HEK293 (cell line): Measurements from ENCODE around the gene HSPB2.

Experiments
- KLF1 ChIP-seq: fragments of 450-650 bp; formaldehyde crosslinking; IDR thresholded peaks from 2 replicates; pipeline ENCODE4 v1.5.1; 2016; ENCODE audit warnings: missing biosample characterization, missing genetic modification characterization
- KLF9 ChIP-seq: fragments of 450-650 bp; formaldehyde crosslinking; IDR thresholded peaks from 2 replicates; pipeline ENCODE4 v1.5.1; 2016; ENCODE audit warnings: missing biosample characterization, missing genetic modification characterization, low read depth
- SCRT2 ChIP-seq: fragments of 450-650 bp; formaldehyde crosslinking; IDR thresholded peaks from 2 replicates; pipeline ENCODE4 v1.5.1; 2016; ENCODE audit warnings: missing biosample characterization, missing genetic modification characterization
- SP7 ChIP-seq: fragments of 450-650 bp; formaldehyde crosslinking; IDR thresholded peaks from 2 replicates; pipeline ENCODE4 v1.5.1; 2016; ENCODE audit warnings: missing biosample characterization, missing genetic modification characterization
- ZBTB20 ChIP-seq: fragments of 450-650 bp; formaldehyde crosslinking; IDR thresholded peaks from 2 replicates; pipeline ENCODE4 v1.5.1; 2016; ENCODE audit warnings: missing biosample characterization, missing genetic modification characterization
- ZBTB26 ChIP-seq: fragments of 450-650 bp; formaldehyde crosslinking; optimal IDR thresholded peaks from 2 replicates; pipeline ENCODE3; 2016; ENCODE audit warnings: missing biosample characterization, mild to moderate bottlenecking, missing genetic modification characterization
- ZBTB44 ChIP-seq: fragments of 450-650 bp; IDR thresholded peaks from 2 replicates; pipeline ENCODE4 v1.5.1; 2018; ENCODE audit warnings: missing biosample characterization, mild to moderate bottlenecking, missing genetic modification characterization
- ZBTB48 ChIP-seq: fragments of 450-650 bp; formaldehyde crosslinking; IDR thresholded peaks from 2 replicates; pipeline ENCODE4 v1.5.1; 2016; ENCODE audit warnings: missing biosample characterization, missing genetic modification characterization
- ZBTB49 ChIP-seq: fragments of 450-650 bp; formaldehyde crosslinking; IDR thresholded peaks from 2 replicates; pipeline ENCODE4 v1.5.1; 2016; ENCODE audit warnings: missing biosample characterization, missing genetic modification characterization, low read depth
- ZFP69B ChIP-seq: fragments of 450-650 bp; formaldehyde crosslinking; IDR thresholded peaks from 2 replicates; pipeline ENCODE4 v1.5.1; 2016; ENCODE audit warnings: missing biosample characterization, missing genetic modification characterization
- ZNF114 ChIP-seq: fragments of 450-650 bp; formaldehyde crosslinking; IDR thresholded peaks from 2 replicates; pipeline ENCODE4 v1.5.0; 2017; ENCODE audit warnings: missing biosample characterization, missing genetic modification characterization
- ZNF16 ChIP-seq: fragments of 450-650 bp; formaldehyde crosslinking; IDR thresholded peaks from 2 replicates; pipeline ENCODE4 v1.5.1; 2016; ENCODE audit warnings: low read depth, missing biosample characterization, missing genetic modification characterization
- ZNF211 ChIP-seq: fragments of 450-650 bp; formaldehyde crosslinking; IDR thresholded peaks from 2 replicates; pipeline ENCODE4 v1.5.1; 2016; ENCODE audit warnings: low read depth, missing biosample characterization, missing genetic modification characterization
- ZNF223 ChIP-seq: fragments of 450-650 bp; formaldehyde crosslinking; IDR thresholded peaks from 2 replicates; pipeline ENCODE4 v1.5.1; 2016; ENCODE audit warnings: missing biosample characterization, missing genetic modification characterization
- ZNF37A ChIP-seq: fragments of 450-650 bp; IDR thresholded peaks from 2 replicates; pipeline ENCODE4 v1.5.1; 2018; ENCODE audit warnings: missing biosample characterization, missing genetic modification characterization
- ZNF394 ChIP-seq: fragments of 450-650 bp; formaldehyde crosslinking; IDR thresholded peaks from 2 replicates; pipeline ENCODE4 v1.5.1; 2016; ENCODE audit warnings: missing biosample characterization, missing genetic modification characterization, mild to moderate bottlenecking, moderate library complexity, borderline replicate concordance
- ZNF398 ChIP-seq: fragments of 450-650 bp; formaldehyde crosslinking; IDR thresholded peaks from 2 replicates; pipeline ENCODE4 v1.5.1; 2017; ENCODE audit warnings: missing biosample characterization, missing genetic modification characterization
- ZNF423 ChIP-seq: fragments of 450-650 bp; formaldehyde crosslinking; IDR thresholded peaks from 2 replicates; pipeline ENCODE4 v1.5.1; 2016; ENCODE audit warnings: missing biosample characterization, missing genetic modification characterization
- ZNF510 ChIP-seq: fragments of 450-650 bp; formaldehyde crosslinking; IDR thresholded peaks from 2 replicates; pipeline ENCODE4 v1.5.1; 2018; ENCODE audit warnings: mild to moderate bottlenecking, missing genetic modification characterization, missing biosample characterization; ENCODE audit not compliant: insufficient replicate concordance
- ZNF585B ChIP-seq: fragments of 450-650 bp; formaldehyde crosslinking; IDR thresholded peaks from 2 replicates; pipeline ENCODE4 v1.5.1; 2016; ENCODE audit warnings: missing biosample characterization, missing genetic modification characterization
- ZNF623 ChIP-seq: fragments of 450-650 bp; formaldehyde crosslinking; IDR thresholded peaks from 2 replicates; pipeline ENCODE4 v1.5.1; 2016; ENCODE audit warnings: missing biosample characterization, missing genetic modification characterization
- ZNF664 ChIP-seq: fragments of 450-650 bp; formaldehyde crosslinking; IDR thresholded peaks from 2 replicates; pipeline ENCODE4 v1.5.1; 2016; ENCODE audit warnings: missing biosample characterization, missing genetic modification characterization
- ZSCAN30 ChIP-seq: fragments of 450-650 bp; IDR thresholded peaks from 2 replicates; pipeline ENCODE4 v1.5.1; 2018; ENCODE audit warnings: missing biosample characterization, mild to moderate bottlenecking, missing genetic modification characterization, moderate library complexity
- TF ChIP-seq, protein P1 (sequence below): fragments of 450-650 bp; formaldehyde crosslinking; IDR thresholded peaks from 2 replicates; pipeline ENCODE4 v1.5.1; 2016; ENCODE audit warnings: missing biosample characterization, missing genetic modification characterization
- TF ChIP-seq, protein P2 (sequence below): fragments of 450-650 bp; IDR thresholded peaks from 2 replicates; pipeline ENCODE4 v1.5.1; 2018; ENCODE audit warnings: missing biosample characterization, missing genetic modification characterization
- TF ChIP-seq, protein P3 (sequence below): fragments of 450-650 bp; formaldehyde crosslinking; IDR thresholded peaks from 2 replicates; pipeline ENCODE4 v1.5.1; 2016; ENCODE audit warnings: missing biosample characterization, missing genetic modification characterization, borderline replicate concordance

Gene HSPB2

DNA sequence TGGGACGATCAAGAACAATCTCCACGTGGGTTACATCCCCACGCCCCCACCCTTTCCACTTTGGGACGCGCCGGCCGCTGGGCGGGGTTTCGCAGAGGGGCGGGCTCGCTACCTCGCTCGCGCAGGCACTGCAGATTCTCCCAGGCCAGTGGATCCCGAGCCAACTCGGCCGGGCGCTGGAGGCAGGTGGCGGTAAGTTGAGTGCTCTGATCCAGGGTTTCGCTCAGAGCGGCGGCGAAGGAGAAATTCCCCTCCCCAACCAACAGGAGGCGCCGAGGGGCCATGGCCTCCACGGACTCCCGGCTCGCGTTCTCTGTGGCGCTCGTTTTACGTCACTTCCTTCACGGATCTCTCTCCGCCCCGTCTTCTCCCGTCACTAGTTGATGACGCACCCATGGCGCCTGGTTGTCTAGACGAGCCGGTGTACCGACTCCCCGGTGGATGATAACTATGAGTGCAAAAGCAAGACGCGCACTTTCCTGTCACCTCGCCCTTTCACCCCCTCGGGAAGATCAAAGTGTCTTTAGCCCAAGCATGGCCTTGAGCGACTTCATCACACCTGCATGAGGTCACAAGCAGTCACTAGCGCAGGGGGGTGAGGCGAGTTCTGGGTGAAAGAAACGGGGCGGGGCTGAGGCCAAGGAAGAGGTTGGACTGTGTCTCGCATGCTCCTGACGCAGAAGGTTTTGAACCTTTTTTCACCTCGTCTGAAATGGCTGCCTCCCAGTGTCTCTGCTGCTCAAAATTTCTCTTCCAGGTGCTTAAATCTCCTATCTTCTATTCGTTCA lies 33.5 kb upstream of the HSPB2 start, which contains the start of the genes CFAP68 and FDXACB1 (continued):
- TF ChIP-seq ZNF16 (tag by site-specific recombination): no peak
- TF ChIP-seq ZNF623: no peak
- TF ChIP-seq ZNF114 (tag by site-specific recombination): no peak
- TF ChIP-seq KLF9: peak; percentile 45
- TF ChIP-seq ZNF398 (tag by site-specific recombination): no peak
- TF ChIP-seq KLF1 (tag by site-specific recombination): peak; percentile 56
- TF ChIP-seq, protein P1, sequence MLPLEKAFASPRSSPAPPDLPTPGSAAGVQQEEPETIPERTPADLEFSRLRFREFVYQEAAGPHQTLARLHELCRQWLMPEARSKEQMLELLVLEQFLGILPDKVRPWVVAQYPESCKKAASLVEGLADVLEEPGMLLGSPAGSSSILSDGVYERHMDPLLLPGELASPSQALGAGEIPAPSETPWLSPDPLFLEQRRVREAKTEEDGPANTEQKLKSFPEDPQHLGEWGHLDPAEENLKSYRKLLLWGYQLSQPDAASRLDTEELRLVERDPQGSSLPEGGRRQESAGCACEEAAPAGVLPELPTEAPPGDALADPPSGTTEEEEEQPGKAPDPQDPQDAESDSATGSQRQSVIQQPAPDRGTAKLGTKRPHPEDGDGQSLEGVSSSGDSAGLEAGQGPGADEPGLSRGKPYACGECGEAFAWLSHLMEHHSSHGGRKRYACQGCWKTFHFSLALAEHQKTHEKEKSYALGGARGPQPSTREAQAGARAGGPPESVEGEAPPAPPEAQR: no peak
- TF ChIP-seq ZNF223 (tag by site-specific recombination): no peak
- TF ChIP-seq ZNF394: peak; percentile 66; the same call in 1 of the 2 replicates
- no peak for TF ChIP-seq ZNF211
- no peak for TF ChIP-seq ZBTB49 (tag by site-specific recombination)
- peak; percentile 66 for TF ChIP-seq ZBTB26 (tag by site-specific recombination)
- TF ChIP-seq ZBTB20 (tag by site-specific recombination): no peak
- no peak for TF ChIP-seq ZFP69B (tag by site-specific recombination)
- no peak for TF ChIP-seq ZNF510 (tag by site-specific recombination)
- TF ChIP-seq ZSCAN30 (tag by site-specific recombination): peak; percentile 38; the same call in 1 of the 2 replicates
- no peak for TF ChIP-seq ZBTB48
- TF ChIP-seq SCRT2: peak; percentile 45; the same call in 1 of the 2 replicates
- peak; percentile 77 for TF ChIP-seq SP7 (tag by site-specific recombination)
- no peak; the same call in 1 of the 2 replicates for TF ChIP-seq ZNF664 (tag by site-specific recombination)
- TF ChIP-seq, protein P2, sequence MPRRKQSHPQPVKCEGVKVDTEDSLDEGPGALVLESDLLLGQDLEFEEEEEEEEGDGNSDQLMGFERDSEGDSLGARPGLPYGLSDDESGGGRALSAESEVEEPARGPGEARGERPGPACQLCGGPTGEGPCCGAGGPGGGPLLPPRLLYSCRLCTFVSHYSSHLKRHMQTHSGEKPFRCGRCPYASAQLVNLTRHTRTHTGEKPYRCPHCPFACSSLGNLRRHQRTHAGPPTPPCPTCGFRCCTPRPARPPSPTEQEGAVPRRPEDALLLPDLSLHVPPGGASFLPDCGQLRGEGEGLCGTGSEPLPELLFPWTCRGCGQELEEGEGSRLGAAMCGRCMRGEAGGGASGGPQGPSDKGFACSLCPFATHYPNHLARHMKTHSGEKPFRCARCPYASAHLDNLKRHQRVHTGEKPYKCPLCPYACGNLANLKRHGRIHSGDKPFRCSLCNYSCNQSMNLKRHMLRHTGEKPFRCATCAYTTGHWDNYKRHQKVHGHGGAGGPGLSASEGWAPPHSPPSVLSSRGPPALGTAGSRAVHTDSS (tag by site-specific recombination): no peak
- no peak for TF ChIP-seq ZNF37A (tag by site-specific recombination)
- TF ChIP-seq ZBTB44 (tag by site-specific recombination): no peak
- no peak for TF ChIP-seq ZNF585B (tag by site-specific recombination)
- TF ChIP-seq, protein P3, sequence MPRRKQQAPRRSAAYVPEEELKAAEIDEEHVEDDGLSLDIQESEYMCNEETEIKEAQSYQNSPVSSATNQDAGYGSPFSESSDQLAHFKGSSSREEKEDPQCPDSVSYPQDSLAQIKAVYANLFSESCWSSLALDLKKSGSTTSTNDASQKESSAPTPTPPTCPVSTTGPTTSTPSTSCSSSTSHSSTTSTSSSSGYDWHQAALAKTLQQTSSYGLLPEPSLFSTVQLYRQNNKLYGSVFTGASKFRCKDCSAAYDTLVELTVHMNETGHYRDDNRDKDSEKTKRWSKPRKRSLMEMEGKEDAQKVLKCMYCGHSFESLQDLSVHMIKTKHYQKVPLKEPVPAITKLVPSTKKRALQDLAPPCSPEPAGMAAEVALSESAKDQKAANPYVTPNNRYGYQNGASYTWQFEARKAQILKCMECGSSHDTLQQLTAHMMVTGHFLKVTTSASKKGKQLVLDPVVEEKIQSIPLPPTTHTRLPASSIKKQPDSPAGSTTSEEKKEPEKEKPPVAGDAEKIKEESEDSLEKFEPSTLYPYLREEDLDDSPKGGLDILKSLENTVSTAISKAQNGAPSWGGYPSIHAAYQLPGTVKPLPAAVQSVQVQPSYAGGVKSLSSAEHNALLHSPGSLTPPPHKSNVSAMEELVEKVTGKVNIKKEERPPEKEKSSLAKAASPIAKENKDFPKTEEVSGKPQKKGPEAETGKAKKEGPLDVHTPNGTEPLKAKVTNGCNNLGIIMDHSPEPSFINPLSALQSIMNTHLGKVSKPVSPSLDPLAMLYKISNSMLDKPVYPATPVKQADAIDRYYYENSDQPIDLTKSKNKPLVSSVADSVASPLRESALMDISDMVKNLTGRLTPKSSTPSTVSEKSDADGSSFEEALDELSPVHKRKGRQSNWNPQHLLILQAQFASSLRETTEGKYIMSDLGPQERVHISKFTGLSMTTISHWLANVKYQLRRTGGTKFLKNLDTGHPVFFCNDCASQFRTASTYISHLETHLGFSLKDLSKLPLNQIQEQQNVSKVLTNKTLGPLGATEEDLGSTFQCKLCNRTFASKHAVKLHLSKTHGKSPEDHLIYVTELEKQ: no peak
- TF ChIP-seq ZNF423: no peak
